Stromal cell of bone marrow (primary cell): ENCODE results near the gene TMEM9.

Experiments used
- DNase-seq: peaks from one replicate; pipeline ENCODE4 v3.0.0-alpha.2; 2012; ENCODE audit warnings: low read depth

The TMEM9 gene

DNA sequence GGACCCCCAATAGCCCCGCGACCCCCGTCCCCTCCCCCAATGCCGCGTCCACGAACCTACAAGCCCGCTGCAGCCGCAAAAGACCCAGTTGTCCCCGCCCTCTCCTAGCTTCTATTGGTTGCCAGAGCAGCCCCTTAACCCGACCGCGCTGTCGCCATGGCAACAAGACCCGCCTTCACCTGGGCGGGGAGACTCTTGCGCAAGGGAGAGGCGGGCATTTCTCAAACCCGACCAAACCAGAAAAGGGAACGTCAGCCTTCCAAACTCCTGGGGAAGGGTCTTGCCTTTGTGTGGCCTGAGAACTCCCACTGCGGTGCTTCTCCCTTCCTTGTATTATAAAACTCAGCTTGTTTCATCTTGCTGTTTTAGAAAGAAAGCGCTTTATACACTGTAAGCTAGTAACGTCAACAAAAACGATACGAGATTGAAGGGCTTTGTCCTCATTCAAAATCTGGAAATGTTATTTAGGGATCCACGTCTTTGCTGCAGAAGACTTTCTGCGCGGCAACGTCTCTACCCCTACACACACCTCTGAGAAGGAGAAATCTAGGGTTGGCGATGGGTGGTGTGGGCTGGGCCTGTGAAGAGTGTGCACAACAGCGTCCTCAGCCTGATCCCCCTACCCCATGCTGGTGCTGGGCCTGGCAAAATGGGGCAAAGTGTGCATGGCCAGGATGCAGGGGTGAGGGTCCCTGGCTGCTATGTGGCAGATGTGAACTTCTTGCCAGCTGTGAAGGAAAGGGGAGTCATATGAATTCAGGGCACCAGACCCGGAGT is at the start of gene TMEM9:
TSS of gene TMEM9 (minus strand) at position 86 of the 777 bp plus-strand sequence. CDS start 551 bp downstream, outside the sequence.
- DNase-seq = peak; percentile 87

DNA sequence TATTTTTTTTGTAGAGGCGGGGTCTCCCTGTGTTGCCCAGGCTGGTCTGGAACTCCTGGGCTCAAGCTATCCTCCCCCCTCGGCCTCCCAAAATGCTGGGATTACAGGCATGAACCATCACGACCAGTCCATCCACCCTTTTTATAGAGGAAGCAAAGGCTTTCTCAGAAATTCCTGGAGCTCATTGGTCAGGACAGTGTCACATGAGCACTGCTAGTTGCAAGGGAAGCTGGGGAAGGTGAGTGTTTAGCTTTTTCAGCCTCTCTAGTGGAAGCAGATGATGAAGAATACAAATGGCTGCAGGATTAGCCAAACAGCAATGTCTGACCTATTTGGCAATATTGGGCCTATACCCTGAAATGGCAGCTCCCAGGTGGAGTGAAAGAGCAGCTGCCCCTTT is 44.3 kb upstream of the TMEM9 start:
- no peak for DNase-seq

DNA sequence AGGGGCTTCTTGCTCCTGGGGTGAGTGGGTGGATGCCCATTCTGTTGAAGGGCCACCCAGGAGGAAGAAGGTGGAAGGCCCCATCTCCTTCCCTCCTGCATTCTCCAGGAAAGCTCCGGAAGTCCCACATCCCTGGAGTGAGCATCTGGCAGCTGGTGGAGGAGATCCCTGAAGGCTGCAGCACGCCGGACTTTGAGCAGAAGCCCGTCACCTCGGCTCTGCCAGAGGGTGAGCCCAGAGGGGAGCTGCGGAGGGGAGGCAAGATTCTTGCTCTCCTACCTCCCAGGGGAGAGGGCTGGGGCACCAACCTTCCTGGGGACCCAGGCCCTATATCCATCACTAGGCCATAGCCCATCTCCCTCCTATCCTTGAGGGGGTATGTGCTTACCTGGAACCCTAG is 39.8 kb upstream of the TMEM9 start:
- DNase-seq = no peak

DNA sequence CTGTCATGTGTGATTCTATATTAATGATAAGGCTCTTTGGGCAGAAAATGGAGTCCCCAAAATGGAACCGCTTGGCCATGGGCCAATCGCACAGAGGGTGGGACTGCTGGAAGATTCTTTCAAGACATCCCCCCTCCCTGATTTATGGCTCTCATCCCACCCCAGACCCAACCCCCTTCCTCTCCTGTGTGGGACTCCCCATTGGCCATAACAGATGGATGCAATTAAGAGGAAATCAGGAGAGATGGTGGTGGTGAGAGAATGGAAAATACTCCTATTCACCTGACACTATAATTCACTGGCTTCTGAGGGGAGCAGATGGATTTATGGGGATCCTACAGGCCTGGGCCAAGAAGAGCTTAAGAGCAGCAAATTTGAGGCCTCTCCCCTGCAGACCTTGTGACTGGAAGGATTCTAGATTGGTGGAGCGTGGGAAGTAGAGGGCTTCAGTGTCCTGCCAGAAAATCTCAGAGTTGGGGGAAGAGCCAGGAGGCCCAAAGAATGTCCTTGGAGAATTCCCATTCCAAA is 38.1 kb upstream of the TMEM9 start:
- DNase-seq = peak; percentile 31

DNA sequence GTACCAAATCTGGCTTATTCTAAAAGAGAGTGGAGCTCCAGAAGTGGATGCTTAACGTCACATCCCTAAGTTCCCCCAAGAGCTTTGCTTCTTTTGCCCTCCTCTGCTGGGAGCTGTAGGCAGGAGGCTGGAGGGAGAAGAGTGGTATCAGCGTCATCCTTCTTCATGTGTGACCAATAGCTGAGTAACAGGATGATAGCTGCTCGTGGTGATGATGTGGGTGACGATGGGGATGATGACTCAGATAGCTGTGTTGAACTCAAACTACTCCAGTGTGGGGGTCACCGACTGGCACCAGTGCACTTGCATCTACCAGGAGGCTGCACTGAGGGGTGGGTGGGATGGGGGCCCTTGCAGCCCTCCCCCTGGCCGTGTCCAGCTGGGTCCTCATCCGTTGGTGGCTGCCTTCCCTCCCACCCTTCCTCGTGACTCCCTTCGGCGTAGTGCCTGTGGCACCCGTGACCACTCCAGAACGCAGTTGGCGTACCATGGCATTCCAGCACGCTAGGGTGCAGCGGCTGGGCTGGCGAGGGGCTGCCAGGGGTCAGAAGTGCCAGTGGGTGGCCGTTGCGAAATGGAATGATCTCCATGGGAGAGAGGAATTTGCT is 37.5 kb upstream of the TMEM9 start:
- DNase-seq = peak; percentile 93

DNA sequence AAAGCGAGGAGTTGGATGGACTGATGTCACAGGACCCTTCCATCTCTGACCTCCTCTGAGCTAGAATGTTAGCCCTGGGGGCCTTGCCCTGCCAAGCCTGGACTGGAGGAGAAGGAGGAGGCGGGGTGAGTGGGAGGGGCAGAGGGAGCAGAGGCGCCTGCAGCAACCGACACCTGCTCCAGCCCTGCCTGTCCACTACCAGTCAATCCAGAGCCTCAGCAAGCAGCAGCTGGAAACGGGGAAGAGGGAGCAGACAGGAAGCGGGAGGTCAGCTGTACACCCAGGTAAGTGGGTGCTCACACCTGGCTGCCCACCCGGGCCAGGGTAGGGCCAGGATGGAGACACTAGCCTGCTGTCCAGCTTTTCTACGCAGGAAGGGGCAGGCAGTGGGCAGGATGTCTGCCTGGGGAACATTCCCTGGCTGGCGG is 36.4 kb upstream of the TMEM9 start, which contains the start of gene IGFN1:
TSS of gene IGFN1 (plus strand) at position 201 of the 428 bp plus-strand sequence. CDS start 2,470 bp downstream, outside the sequence.
- DNase-seq = no peak

DNA sequence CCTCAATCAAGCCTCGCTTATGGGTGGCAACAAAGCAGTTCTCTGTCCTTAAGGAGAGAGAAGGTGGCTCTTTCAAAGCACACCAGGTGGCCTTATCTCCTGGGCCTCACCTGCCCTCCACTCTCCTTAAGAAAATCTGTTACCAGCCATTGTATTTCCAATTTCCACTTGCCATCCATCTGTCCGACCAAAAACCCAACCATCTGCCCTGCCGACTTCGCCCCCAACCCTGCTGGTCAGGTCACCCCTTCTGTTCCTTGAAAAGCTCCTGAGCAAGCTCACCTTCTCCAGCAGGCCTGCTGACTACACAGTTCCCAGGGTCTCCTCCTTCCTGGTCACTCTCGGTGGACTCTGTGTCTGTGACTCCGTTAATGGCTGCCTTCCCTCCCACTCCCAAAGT is 35.7 kb upstream of the TMEM9 start:
- no peak for DNase-seq

DNA sequence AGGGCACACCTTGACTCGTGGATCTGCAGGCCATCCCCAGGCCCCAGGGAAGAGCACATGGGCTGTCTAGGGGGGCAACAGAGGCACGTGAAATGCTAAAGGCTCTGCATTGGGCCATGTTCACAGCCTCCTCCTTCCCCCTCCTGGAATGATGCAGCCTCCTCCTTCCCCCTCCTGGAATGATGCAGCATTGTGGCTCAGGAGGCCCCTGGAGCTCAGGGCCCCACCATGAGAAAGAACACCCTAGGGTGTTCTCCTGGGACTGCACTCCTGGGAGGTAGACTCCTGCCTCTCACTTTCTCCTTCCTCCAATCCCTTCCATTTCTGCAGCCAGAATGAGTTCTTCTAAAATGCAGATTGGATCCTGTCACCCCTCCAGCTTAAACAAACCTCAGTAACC is 34.8 kb upstream of the TMEM9 start:
- no peak for DNase-seq

DNA sequence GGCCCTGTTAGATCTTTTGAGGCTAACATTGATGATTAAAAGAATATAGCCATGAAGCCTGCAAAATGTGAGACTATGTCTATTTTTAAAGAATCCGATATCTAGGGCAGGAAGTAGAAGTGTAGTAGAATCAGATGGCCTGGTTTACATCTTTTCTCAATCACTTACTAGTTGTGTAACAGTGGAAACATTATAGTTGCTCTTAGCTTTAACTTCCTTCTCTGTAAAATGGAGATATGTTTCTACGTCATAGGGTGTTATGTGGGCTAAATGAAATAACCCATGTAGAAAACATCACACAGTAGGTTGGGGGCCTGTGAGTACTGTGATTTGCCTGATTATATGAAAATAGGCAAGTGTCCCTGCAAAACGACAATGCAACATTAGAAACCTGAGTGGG is 31.9 kb upstream of the TMEM9 start:
- DNase-seq = no peak

DNA sequence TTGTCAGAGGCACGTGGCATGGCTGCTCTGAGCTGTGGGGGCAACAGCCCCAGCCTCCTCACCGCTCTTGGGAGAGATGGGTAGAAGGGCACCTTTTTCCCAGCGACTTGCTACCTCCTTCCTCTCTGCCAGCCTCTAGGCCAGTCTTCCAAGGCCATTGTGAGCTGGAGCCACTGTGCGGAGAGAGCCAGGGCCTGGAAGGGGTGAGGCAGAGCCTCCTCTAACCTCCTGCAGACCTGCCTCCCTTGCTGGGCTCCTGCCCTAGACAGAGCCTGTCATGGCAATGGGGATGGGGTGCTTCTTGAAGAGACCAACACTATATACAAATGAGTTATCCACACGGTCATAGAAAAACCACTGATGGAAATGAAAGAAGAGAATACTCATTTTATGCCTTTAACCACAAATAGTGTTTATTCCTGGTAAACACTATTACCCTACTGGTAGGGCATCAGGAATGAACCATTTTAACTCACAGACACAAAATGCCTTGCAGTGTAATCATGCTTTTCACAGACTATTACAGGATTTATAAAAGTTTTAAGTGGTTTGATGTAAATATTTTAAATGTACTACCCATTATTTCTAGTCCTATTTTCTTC is 31.4 kb upstream of the TMEM9 start:
- DNase-seq = no peak

DNA sequence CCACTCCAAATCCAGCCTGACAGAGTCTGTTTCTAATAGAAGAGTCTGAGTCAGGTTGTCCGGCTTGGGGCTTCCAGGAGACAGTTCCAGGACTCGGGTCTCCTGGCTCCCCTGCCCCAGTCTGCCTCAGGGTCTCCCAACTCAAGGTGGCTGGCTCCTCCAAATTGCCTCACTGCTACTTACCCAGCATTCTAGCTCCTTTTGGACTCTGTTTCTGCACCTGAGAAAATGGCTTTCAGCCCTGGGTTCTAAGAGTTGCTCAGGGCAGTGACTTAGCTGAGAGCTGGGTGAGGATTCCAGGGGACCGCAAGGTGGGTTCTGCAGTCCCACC is 30.8 kb upstream of the TMEM9 start:
- DNase-seq = no peak

DNA sequence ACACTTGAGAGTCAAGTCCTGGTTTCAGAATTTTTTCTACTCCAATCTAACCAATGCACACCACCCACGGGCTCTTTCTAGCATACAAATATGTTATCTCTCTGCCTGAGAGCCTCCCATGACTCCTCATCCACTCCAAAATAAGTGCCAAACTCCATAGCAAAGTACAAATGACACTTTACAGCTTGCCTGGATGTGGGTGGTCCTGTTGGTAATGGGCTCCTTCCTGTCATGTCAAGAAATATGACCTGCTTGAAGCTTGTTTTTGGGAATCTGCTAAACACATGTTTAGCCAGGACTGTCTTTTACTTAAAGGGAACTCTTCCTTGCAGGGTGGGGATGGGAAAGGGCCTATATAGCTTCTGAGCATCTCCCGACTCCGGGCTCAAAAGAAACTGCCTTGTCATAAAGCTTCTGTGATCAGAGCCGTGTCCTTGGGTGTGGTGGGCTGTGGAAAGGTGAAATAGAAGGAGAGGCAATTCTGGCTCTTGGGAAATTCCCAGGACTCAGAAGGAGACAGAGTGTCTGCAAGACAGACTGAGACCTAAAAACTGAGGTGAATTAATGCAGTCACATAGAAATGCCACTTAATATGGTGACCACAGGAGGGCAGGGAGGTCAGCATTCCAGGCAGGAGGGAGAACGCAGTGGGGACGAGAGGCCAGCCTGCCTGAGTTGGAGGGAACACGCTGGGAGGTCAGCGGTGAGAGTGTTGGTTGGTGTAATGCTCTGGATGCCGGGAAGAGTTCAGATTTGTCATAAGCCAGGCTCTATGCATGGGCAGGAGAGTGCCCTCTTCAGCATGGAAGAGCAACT is 30.2 kb upstream of the TMEM9 start:
- DNase-seq = peak; percentile 80

DNA sequence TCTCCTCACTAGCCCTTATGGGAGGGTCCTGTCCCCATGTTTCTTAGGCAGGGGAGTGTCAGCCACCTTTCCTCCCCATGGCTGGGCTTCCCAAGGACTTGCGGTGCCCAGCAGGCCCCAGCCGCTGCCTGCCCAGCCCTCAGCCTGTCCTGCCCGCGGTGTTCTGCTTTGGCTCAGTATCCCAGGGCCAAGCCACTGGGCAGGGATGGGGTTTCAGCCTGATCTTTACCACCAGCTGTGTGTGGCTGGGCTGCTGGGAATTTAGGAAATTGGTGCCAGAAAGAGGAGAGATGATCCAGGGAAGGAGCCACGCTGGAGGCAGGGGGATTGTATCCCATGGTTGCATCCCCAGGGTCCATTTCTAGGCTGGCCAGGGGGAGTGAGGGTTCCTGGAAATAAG is 29.5 kb upstream of the TMEM9 start:
- no peak for DNase-seq

DNA sequence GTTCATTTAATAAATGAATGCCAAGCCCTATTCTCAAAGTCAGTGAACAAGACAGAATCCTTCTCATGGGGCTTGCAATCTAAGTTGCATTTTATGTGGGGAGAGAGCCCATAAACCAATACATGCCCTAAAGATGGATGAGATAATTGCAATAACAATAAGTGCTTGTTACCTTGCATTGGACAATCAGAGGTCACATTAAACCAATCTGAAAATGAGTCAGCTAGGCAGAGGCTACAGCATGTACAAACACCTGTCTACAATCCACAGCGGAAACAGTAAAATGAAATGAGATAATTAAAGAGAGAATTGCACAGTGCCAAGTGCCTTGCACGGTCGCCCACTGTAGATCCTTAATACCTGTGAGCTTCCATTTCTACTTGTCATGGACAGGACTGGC is 28.9 kb upstream of the TMEM9 start:
- no peak for DNase-seq

DNA sequence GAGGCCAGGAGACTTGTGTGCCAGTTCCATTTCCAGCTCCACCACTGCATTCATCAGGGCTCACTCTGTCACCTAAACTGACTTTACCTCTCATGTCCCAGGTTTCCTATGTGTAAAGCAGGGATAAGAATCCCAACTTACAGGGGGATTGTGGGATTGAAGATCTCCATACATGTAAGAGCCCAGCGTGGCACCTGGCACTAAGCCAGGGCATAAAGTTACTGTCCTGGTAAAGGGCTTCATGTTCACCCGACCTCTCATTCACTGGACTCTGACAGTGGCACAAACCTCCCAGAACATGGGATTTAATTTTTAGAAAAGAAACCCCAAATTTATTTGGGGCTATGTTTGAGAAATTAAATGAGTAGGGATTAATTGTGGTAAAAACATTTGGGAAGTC is 27.5 kb upstream of the TMEM9 start:
- no peak for DNase-seq

DNA sequence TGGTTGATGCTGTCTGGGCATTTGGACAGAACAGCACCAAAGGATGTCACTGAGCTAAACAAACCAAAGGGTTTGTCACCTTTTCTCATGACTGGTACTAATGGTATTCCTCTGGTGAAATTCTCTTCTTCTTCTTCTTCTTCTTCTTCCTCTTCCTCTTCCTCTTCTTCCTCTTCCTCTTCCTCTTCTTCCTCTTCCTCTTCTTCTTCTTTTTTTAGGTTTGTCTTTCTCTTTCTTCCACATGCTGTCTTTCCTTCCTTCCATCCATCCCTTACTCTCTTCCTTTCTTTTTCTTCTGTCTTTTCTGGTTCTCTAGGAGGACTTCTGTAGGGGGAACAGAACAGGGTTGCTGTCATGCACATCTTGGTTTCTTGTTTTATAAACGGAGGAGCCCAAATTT is 27.0 kb upstream of the TMEM9 start:
- no peak for DNase-seq

DNA sequence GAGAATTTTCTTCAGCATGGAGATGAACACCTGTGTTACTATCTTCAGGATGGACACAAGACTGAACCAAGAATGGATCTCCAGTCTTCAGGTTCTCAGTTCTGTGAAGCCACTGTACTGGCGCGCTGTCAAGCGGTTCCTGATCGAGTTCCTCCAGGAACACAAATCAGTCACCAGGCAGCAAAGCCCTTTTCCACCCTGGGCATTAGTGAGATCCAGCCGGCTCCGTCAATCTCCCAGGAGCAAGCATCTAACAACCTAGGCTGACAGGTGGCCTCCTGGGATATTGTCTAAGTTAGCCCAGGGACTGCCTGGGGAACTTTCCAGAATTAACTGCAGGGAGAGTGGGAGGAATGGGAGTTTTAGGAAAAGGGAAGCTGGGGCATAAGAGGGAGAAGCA is 26.6 kb upstream of the TMEM9 start:
- no peak for DNase-seq

DNA sequence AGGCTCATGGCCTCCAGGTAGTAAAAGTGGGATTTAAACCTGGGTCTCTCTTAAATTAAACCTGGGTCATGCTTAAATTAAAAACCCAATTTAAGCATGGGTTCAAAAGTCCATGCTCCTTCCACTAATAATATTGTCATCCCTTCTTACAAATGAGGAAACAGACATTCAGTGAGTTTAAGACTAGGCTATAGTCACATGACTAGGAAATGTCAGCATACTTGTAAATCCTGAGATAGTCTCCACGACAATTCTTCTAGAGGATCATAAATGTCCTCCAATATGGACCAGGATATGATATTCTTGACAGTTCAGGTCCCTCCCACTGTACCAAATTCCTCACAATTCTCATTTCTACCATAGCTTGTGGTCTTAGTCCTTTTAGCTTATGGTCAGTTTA is 25.9 kb upstream of the TMEM9 start:
- DNase-seq = no peak

DNA sequence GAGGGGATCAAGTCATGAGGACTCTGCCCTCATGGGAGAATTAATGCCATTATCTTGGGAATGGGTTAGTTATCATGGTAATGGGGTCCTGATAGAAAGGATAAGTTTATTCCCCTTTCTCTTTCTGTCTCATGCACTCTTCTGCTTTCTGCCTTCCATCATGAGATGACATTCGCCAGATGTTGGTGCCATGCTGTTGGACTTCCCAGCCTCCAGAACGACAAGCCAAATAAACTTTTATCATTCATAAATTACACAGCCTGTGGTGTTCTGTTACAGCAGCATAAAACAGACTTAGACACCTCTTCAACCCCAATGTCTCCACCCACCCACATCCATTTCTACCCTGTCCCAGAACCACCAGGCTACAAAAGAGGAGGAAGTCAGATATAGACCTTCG is 24.4 kb upstream of the TMEM9 start:
- DNase-seq = no peak

DNA sequence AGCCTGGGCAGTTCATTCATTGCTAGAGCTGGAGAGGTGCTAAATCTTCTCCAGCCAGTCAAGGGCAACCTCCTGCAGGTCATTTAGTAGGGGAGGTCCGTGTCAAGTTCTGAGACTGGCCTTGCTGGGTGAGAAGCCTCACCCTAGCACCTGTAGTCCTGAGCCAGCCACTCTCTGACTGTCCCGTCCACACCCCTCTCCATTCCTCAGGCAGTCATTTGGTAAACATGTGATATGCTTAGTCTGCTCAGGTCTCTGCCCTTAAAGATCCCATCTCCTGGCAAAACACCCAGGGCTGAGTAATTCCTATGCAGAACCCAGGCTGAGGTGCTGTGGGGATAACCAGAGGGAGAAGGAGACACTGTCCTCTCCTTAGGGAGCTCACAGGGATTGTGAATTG is 22.7 kb upstream of the TMEM9 start:
- DNase-seq = no peak

DNA sequence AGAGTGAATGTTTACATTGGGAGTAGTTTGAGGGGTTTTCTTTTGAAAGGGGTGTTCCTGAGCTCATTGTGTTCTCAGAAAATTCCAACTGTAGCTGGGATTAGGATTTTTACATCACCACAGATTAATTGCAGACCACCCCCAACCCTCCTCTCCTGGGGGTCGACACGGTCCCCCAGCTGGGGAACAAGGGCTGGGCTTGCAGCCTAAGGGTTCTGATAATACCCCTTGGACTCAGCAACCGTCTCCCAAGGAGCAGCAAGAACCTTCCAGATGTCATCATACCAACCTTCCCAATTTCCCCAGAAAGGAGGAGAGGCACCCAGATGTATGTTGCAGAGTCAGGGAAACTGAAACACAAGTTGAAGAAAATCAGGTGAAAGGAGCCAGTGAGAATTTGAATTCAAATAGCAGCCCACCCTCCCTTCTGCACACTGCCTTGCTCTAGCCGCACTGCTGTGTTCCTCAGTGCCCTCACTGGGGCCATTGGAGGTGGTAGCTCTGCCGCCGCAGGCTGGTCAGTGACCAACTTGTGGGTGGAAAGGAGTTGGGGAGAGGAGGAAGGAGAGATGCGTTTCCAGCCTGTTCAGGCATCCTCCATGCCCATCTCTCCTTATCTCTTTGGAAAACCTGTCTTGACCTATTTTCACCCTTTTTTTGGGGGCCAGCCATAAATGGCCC is 21.7 kb upstream of the TMEM9 start:
- DNase-seq = no peak

DNA sequence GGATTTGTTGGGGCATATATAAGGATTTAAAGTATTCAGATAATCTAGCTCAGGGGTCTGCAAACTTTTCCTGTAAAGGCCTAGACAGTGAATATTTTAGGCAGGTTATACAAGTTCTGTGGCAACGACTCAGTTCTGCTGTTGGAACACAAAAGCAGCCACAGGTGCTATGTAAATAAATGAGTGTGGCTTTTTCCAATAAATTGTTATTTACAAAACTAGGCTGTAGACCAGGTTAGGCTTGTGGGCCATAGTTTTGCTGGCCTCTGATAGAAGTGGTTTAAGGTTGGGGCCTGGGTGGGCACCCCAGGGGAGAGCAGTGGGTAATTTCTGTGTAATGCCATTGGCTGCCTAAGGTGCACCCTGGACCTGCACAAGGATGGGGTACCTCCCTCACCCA is 19.5 kb upstream of the TMEM9 start:
- no peak for DNase-seq
